Panc1 (cell line): ENCODE measurements around the gene HYDIN.
"Not testable (repeated sequence)": the region's sequence is repeated elsewhere in the genome, so short reads cannot be mapped to it uniquely, and the experiment has no call there.

Experiments used
- CTCF ChIP-seq: fragments of 450-650 bp; IDR thresholded peaks from 2 replicates; pipeline ENCODE4 v1.5.1; 2017; ENCODE audit warnings: mild to moderate bottlenecking
- REST ChIP-seq, 2 experiments: IDR thresholded peaks; 2 replicates each; pipeline ENCODE4 v1.6.1; 2011 to 2012; ENCODE audit warnings: low read depth in 2 of 2, control low read depth in 1 of 2, low read length in 1 of 2, mild to moderate bottlenecking in 1 of 2, moderate library complexity in 1 of 2; ENCODE audit not compliant: insufficient read depth in 1 of 2
- TCF7L2 ChIP-seq: IDR thresholded peaks from 2 replicates; pipeline ENCODE4 v1.6.1; 2011; ENCODE audit warnings: mild to moderate bottlenecking, low read depth, low read length, inconsistent platforms

- TF ChIP-seq CTCF; TCF7L2; REST (IDR thresholded peaks at IDR 0.05; ENCODE audit: insufficient read depth in 1 of 2, low read depth in 2 of 2, low read length in 1 of 2): not testable (repeated sequence)
Measured at GRCh38 chr16:70851299-70851698, 379.2 kb downstream of the HYDIN start.
